CD4-positive, alpha-beta T cell treated with Interleukin-6 for 4 hours (primary cell): Measurements from ENCODE around the gene ACOT7.

Experiments used
- DNase-seq: peaks from one replicate; pipeline ENCODE4 v3.0.0-alpha.2; 2020; ENCODE audit warnings: mixed read lengths

Gene ACOT7

GRCh38 chr1:6359216-6360116 is 34.1 kb downstream of the ACOT7 start:
- peak; percentile 66 for DNase-seq

- peak; percentile 50 for DNase-seq
Observed at GRCh38 chr1:6358757-6359201, 34.8 kb downstream of the ACOT7 start.

GRCh38 chr1:6358144-6358624 is 35.4 kb downstream of the ACOT7 start:
- DNase-seq, result peak; percentile 21

- no peak for DNase-seq
Observed at GRCh38 chr1:6357243-6357936, 36.2 kb downstream of the ACOT7 start.

- no peak for DNase-seq
Observed at GRCh38 chr1:6355621-6356020, 37.9 kb downstream of the ACOT7 start.

GRCh38 chr1:6354659-6355317 is 38.8 kb downstream of the ACOT7 start:
- no peak for DNase-seq

GRCh38 chr1:6353955-6354658 is 39.5 kb downstream of the ACOT7 start:
- no peak for DNase-seq

GRCh38 chr1:6353619-6353954 is 40.0 kb downstream of the ACOT7 start:
- DNase-seq, result no peak

GRCh38 chr1:6352138-6352563 is 41.4 kb downstream of the ACOT7 start:
- no peak for DNase-seq

- no peak for DNase-seq
Observed at GRCh38 chr1:6351480-6352137, 42.0 kb downstream of the ACOT7 start.

GRCh38 chr1:6350416-6351088 is 43.0 kb downstream of the ACOT7 start:
- DNase-seq, result no peak

GRCh38 chr1:6349254-6349943 is 44.2 kb downstream of the ACOT7 start:
- no peak for DNase-seq

GRCh38 chr1:6348511-6349191 is 44.9 kb downstream of the ACOT7 start:
- peak; percentile 75 for DNase-seq

- DNase-seq, result peak; percentile 80
Observed at GRCh38 chr1:6347641-6348487, 45.7 kb downstream of the ACOT7 start.

GRCh38 chr1:6345460-6345859 is 48.1 kb downstream of the ACOT7 start:
- no peak for DNase-seq

- DNase-seq, result no peak
Observed at GRCh38 chr1:6345009-6345408, 48.6 kb downstream of the ACOT7 start.

GRCh38 chr1:6343506-6344405 is 49.8 kb downstream of the ACOT7 start:
- peak; percentile 60 for DNase-seq

GRCh38 chr1:6342056-6342455 is 51.5 kb downstream of the ACOT7 start:
- DNase-seq, result no peak
